ENCODE data around the gene ATG13.
A peak's percentile ranks its signal among the peaks of the same experiment; 100 is the strongest.
"Not testable (repeated sequence)": the region's sequence is repeated elsewhere in the genome, so short reads cannot be mapped to it uniquely, and the experiment has no call there.

The ATG13 gene

GRCh38 chr11:46617134-46617971 is at the start of gene ATG13, which contains the start of gene HARBI1:
ATG13 (plus strand) TSS chr11:46617553; CDS start chr11:46644292, 26,739 bp downstream.
HARBI1 (minus strand) TSS chr11:46617227; CDS start chr11:46616237, 990 bp downstream.
- peak; percentile 92 for DNase-seq (ENCODE audit: low spot score)

DNA sequence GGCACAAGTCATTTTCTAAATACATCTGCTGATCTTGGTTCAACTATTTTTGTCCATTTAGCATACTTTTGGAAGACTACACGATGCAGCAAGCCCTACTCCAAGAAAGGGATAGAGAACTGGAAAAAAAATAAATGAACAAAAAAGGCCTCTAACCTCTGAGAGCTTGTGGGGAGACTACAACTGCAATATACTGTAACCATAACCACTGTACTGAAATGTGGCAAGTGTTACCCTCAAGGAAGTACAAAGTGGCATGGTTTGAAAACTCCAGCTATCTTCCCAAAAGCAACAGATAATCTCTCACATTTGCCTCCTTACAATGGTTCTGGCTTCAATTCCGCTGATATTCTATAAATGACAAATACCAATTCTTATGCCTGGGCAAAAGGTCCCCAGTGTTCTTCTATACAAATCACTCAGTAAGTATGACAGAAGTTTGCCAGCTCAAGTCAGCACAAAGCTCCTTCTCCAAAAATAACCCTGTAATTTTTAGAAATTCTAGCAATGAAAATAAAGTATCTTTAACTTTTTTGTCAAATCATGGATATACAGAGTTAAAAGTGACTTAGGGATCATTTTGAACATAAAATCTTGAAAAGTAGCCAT is 46.5 kb upstream of the ATG13 start:
- no peak for DNase-seq (ENCODE audit: low spot score)

DNA sequence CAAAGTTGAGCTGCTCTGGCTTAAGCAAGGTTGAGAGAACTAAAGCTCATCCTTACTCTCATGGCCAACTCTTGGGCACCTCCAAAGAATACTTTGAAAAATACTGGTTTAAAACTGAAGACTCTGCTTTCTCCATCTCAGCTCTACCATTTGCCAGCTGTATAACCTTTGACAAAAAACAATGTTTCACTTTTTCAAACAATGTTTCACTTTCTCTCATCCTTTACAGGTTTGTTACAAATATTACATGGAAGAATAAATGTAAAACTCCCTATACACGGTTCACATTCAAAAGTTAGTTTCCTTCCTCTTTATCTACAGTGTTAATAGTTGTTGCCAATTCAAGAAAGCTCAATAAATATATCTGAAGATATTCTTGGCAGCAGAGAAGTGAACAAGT is 42.7 kb upstream of the ATG13 start:
- no peak for DNase-seq (ENCODE audit: low spot score)

- DNase-seq (ENCODE audit: low spot score) = no peak
These were observed 40.3 kb upstream of the ATG13 start for GRCh38 chr11:46577058-46577457.

GRCh38 chr11:46582588-46582987 is 34.8 kb upstream of the ATG13 start:
- no peak for DNase-seq (ENCODE audit: low spot score)

DNA sequence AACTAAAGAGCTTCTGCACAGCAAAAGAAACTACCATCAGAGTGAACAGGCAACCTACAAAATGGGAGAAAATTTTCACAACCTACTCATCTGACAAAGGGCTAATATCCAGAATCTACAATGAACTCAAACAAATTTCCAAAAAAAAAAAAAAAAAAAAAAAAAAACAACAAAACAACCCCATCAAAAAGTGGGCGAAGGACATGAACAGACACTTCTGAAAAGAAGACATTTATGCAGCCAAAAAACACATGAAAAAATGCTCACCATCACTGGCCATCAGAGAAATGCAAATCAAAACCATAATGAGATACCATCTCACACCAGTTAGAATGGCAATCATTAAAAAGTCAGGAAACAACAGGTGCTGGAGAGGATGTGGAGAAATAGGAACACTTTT is 33.8 kb upstream of the ATG13 start:
- not testable (repeated sequence) for DNase-seq (ENCODE audit: low spot score)

DNA sequence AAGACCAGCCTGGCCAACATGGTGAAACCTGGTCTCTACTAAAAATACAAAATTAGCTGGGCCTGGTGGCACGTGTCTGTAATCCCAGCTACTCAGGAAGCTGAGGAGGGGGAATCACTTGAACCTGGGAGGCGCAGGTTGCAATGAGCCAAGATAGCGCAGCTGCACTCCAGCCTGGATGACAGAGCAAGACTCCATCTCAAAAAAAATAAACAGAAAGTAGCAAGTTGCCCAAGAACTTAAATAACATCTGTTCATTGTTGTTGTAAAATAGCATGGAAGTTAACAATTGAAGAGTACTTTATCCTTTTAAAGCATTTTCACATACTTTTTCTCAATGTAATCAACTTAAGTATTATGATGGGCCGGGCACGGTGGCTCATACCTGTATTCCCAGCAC is 29.2 kb upstream of the ATG13 start:
- no peak for DNase-seq (ENCODE audit: low spot score)

DNA sequence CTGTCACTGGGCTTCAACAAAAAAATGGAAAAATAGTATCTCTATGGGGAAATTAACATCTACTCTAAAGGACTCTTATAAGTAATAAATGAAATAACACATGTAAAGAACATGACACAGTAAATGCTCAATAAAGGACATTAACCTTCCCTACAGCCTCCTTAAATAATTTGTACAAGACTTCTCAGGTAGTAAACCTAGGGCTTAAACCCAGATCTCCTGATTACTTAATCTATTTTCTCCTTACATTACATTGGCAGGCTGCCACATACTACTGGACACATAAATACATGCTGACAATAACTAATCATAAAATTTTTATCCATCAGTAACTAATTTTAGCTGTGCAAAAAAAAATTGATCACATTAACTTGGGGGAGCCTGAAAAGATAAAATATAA is 28.4 kb upstream of the ATG13 start:
- no peak for DNase-seq (ENCODE audit: low spot score)

DNA sequence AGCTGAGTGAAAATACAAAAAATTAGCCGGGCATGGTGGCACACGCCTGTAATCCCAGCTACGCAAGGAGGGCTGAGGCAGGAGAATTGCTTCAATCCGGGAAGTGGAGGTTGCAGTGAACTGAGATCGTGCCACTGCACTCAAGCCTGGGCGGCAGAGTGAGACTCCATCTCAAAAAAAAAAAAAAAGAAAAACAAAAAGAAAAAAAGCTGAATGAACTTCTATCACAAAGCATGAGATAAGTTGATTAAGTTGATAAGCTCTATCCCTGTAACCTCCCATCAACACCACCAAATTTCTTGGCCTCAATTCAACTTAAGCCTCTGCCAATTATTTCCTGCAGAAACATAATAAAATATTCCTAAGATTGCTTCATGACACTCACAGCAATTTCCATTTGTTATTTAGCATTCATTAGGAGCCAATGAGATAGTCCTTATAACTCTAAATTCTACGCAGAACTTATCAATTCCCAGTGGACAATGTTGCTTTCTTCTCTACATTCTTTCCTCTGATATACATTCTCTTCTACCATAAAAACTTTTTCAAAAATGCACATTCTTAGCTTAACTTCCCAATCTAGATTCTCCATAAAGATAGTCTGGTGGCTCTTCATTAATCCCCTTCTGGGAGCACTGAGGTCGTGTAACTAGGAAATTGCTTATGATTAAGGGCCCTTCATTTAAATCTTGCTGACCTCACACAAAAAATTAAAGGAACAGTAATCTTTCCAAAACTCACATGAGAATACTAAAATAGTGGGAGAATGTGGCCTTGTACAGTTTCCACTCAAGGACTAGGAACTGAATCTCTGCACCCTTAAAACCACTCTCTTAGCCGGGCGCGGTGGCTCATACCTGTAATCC is 26.4 kb upstream of the ATG13 start:
- DNase-seq (ENCODE audit: low spot score) = no peak

DNA sequence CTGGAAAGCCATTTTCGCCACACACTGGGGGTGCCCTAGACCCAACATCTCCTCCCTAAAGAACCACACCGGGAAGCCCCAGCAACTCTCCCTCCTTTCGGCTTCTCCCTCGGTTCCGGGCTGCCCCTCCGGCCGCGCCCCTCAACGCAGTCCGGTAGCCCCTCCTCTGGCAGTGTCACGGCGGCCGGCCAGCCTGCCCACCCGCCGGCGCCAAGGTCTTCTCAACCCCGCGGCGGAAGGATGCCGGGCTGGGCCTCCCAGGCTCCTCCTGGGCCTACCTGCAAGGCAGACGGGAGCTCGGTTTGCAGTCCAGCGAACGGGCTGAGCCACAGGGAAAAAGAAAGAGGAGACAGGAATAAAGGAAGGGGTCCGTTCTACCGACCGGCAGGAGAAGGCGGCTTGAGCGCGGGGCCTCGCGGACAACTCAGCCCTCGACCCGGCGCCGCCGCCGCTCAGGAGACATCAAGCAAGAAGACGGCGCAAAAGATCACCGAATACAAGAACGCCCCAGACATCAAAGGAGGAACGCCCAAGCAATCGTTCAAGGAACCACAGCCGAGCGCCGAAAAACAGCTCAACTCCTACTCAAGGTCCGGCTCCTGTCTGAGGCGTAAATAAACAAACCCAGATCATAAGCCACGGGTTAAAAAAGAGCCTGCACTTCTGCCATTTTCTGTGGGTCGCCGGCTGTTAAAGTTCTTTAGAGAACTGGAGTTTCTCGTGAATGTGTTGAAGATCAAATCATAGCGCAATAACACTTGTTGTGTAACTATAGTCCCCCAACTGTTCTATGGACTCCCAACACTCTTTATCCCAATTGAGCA is 23.6 kb upstream of the ATG13 start, which contains the start of gene AMBRA1:
Gene AMBRA1, minus strand, starts transcription at position 474 of the 824 bp plus-strand sequence. CDS start 45,643 bp downstream, outside the sequence.
- peak; percentile 94 for DNase-seq (ENCODE audit: low spot score)

- no peak for DNase-seq (ENCODE audit: low spot score)
These were observed 23.0 kb upstream of the ATG13 start for GRCh38 chr11:46594374-46594700.

GRCh38 chr11:46594785-46595184 is 22.6 kb upstream of the ATG13 start:
- no peak for DNase-seq (ENCODE audit: low spot score)

GRCh38 chr11:46597155-46597554 is 20.2 kb upstream of the ATG13 start:
- DNase-seq (ENCODE audit: low spot score) = no peak

- DNase-seq (ENCODE audit: low spot score) = no peak
These were observed 19.6 kb upstream of the ATG13 start for GRCh38 chr11:46597609-46598219.

GRCh38 chr11:46599340-46600193 is 17.8 kb upstream of the ATG13 start:
- DNase-seq (ENCODE audit: low spot score) = no peak

- DNase-seq (ENCODE audit: low spot score) = no peak
These were observed 17.0 kb upstream of the ATG13 start for GRCh38 chr11:46600194-46600960.

- peak; percentile 27 for DNase-seq (ENCODE audit: low spot score)
These were observed 16.2 kb upstream of the ATG13 start for GRCh38 chr11:46601129-46601528.

DNA sequence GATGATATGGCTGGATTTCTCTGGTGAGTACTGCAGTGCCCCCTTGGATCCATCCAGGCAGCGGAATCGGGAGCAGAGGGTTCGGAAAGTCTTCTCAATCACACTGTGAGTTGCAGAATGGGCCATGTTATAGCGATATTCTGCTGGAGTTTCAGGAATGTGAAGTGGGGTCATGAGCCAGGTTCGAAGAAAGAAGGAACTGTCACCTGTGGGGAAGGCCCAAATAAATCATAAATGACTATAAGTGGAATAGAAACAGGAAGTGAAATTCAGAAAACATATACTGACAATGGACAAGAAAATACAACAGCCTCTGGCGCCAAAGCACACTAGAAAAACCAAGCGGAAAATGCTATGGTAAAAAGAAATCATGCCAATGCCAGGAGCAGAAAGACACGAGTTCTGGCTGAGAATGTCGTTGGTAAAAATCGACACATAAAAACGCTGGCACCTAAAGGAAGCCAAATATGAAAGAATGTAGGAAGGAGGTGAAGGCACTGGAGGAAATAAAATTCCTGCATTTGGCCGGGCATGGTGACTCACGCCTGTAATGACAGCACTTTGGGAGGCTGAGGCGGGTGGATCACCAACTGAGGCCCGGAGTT is 13.5 kb upstream of the ATG13 start:
- no peak for DNase-seq (ENCODE audit: low spot score)

- DNase-seq (ENCODE audit: low spot score) = no peak
These were observed 12.6 kb upstream of the ATG13 start for GRCh38 chr11:46604796-46605195.
